Posterior cingulate gyrus (tissue), 11 donors: Measurements from ENCODE around the gene TMEM256.
"Not testable (repeated sequence)": the region's sequence is repeated elsewhere in the genome, so short reads cannot be mapped to it uniquely, and the experiment has no call there.

Experiments used
- DNase-seq, 10 donors: peaks; one replicate each; pipeline versions ENCODE4 v3.0.0 to v3.0.0-alpha.2; 2020 to 2021; ENCODE audit warnings: mixed read lengths in 3 of 10
- intact Hi-C: fragments of 100-400 bp; cut with DNase I; formaldehyde crosslinking; loops from one replicate; pipeline ENCODE4 v1.15.1; 2023

The TMEM256 gene

DNA sequence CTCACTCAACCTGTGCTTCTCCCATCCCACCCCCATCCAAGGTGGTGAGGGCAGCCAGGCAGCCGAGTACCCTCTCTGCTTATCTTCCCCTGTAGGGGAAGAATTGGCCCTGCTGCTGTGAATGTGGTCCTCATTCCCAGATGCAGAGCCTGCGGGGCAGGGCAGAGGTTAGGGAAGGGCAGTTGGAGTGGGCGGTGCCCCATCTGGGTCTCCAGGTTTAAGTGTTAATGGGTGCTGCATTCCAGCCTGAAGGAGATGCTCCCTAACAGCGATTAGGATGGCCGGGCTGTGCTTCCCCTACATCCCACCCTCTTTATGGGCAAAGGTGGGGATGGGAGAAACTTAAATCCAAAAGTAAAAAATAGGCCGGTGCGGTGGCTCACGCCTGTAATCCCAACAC is 36.8 kb downstream of the TMEM256 start:
- DNase-seq: no peak
- intact Hi-C loops: no loop called here

DNA sequence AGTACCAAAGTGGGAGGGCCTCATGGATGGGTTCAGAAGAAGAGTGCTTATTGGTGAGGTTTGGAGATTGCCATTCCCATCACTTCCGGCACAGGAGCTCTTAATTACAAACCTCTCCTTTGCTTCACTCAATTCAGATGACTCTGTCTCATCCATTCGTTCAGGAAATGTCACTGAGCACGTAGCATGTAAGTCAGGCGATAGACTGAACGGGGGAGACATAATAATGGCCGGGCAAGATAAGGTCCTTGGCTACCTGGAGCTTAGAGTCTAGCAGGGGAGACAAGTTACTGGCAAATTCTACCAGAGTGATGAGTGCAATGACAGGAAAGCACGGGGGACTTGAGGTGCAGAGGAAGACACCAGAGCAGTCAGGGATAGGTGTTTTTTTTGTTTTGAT is 37.9 kb downstream of the TMEM256 start:
- DNase-seq, intact Hi-C loops: not testable (repeated sequence)

DNA sequence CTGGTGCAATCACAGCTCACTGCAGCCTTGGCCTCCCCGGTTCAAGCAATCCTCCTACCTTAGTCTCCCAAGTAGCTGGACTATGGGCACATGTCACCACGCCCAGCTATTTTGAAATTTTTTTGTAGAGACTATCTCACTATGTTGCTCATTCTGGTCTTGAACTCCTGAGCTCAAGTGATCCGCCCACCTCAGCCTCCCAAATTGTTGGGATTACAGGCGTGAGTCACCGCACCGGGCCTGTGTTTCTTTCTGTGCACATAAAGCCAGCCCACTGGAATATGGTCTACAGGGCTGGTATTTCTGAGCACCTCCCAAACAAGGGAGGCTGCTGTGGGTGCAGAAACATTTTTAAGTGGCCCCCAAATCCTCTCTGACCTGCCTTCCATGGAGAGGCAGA is 40.6 kb downstream of the TMEM256 start:
- DNase-seq: no peak
- intact Hi-C loops: no loop called here

DNA sequence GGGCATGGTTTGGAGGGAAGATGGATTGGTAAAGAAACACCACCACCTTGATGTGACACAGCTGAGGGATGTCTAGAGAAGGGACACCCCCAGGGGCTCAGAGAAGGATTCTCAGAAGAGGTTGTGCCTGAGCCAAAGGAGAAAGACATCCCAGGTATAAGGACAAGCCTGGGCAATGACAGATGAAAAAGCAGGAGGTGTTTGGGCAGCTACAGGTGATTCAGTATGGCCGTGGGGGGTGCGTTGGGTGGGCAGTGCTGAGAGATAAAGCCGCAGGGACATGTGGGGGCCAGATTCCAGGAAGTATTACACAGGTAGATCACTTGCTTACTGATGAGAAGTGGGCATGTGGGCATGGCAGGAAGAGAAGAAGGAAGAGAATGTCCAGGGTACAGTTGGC is 42.0 kb downstream of the TMEM256 start:
- intact Hi-C loops: no loop called here
- DNase-seq: no peak

DNA sequence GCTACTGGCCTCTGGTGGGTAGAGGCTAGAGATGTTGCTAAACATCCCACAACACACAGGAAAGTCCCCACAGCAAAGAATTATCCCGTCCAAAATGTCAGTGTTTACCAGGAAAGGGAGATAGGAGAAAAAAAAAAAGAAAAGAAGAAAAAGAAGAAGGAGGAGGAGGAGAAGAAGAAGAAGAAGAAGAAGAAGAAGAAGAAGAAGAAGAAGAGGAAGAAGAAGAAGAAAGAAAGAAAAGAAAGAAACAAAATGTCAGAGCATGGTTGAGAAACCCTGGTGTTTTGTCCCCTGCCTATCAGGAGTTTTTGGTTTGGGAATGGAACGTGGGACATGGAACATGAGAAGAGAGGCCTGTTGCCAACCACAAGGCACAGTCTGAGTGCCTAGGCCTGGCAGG is 46.5 kb downstream of the TMEM256 start:
- intact Hi-C loops: loop anchor here (5.0 to 10.0 kb wide), 2 partner anchors 80 to 127 kb away; partner anchors contain the start of genes FGF11, POLR2A, SLC35G6 and TMEM102
- DNase-seq: no peak

DNA sequence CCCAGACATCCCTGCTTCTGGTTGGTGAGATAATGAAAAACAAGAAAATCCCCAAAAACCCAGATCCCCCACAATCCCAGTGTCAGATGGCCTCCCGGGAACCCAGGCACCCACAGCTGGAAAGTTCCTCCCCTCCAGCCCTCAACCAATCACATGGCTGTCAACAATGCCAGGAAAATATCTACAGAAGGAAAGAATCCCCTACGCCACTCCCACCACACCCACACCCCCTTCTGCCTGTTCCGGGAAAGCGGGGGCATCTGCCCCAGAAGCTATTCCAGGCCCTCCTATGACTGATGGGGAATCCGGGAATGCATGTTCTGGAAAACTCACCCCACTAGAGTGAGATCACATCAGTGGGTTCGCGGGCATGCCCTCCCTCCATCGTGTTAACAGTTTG is 47.1 kb downstream of the TMEM256 start:
- intact Hi-C loops: loop anchor here (5.0 to 10.0 kb wide), 2 partner anchors 81 to 128 kb away; partner anchors contain the start of genes FGF11, POLR2A, SLC35G6 and TMEM102
- DNase-seq: no peak

DNA sequence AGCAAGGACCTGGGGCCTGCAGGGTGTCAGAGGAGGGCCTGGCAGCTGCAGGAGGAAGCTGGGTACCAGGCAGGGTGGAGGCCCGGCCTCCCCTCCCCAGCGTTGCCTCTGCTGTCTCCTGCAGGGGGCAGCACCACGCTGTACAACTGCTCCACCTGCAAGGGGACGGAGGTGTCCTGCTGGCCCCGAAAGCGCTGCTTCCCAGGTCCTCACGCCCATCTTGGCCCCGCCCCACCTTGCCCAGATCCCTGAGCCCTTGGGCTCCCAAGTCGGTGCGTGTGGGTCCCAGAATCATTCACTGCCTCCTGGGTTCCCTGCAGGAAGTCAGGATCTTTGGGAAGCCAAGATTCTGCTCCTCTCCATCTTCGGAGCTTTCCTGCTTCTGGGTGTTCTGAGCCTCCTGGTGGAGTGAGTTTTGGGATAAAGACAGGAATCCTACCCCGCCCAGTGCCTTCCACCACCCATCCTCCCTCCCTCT is 47.8 kb downstream of the TMEM256 start:
- DNase-seq: peak; percentile 47 to 96 (median 74)
- intact Hi-C loops: loop anchor here (5.0 to 10.0 kb wide), 2 partner anchors 81 to 129 kb away; partner anchors contain the start of genes FGF11, POLR2A, SLC35G6 and TMEM102

DNA sequence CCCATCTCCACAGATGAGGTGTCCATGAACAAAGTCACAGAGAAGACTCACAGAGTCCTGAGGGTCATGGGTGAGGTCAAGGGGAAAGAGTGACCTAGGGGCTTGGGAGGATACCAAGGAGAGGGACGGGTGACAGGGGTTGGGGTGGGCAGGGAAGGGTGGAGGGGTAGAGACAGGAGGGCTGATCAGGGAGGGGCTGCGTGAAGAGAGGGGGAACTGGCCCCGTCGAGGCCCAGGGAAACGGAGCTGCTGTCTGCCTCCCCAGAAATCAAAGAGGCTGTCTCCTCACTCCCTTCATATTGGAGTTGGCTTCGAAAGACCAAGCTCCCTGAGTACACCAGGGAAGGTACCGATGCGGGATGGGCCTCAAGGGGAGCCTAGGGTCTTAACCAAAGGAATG is 48.3 kb downstream of the TMEM256 start:
- intact Hi-C loops: loop anchor here (5.0 to 10.0 kb wide), 2 partner anchors 82 to 129 kb away; partner anchors contain the start of genes FGF11, POLR2A, SLC35G6 and TMEM102
- no peak for DNase-seq

DNA sequence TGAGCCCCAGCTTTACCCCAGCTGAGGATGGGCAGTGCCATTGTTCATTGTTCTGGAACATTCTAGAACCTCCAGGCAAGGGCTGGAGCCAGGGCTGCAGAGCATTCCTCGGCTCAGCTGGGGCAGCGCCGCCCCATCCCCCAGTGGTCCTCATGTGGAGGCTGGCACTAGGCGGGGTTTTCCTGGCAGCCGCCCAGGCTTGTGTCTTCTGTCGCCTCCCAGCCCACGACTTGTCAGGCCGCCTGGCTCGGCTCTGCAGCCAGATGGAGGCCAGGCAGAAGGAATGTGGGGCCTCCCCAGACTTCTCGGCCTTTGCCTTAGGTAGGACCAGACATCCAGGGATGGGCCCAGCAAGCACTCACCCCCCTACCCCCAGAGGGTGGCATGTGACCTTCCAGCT is 48.8 kb downstream of the TMEM256 start, which contains the start of gene TMEM95:
Gene TMEM95 (plus strand): TSS at position 104 of the 400 bp plus-strand sequence. CDS start 49 bp downstream, at position 153.
- peak in 8 of 10 donors; percentile 48 to 96 (median 71) for DNase-seq
- intact Hi-C loops: loop anchor here (5.0 to 10.0 kb wide), 2 partner anchors 82 to 130 kb away; partner anchors contain the start of genes FGF11, POLR2A, SLC35G6 and TMEM102

DNA sequence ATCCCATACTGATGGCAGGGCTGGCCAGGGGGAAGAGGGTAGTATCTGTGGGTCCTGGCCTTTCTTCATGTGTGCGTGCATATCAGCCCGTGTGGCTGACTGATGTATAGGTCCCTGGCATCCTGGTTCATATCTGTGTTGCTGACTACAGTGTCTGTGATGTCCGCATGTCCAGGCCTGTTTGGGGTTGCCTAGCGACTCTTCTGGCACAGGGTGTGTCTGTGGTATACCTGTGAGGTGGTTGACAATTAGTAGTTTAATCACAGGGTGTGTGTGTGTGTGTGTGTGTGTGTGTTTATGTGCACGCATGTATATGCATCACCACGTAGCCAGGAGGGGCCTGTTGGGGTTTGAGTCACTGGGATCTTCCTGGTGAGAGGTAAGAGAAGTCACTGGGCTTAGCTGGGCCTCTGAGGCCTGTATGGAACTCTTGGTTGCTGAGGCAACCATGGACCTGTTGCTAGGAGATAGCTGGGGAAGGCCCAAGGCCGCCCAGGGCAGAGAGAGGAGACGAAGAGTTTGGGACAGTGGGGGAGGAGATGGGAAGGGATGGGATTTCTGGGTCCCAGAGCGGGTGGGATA is 49.5 kb downstream of the TMEM256 start:
- DNase-seq: no peak
- intact Hi-C loops: loop anchor here (5.0 to 10.0 kb wide), 3 partner anchors 33 to 208 kb away; partner anchors contain the start of genes POLR2A, SENP3 and SLC35G6
